ENCODE data around the gene STMP1.

STMP1 gene

DNA sequence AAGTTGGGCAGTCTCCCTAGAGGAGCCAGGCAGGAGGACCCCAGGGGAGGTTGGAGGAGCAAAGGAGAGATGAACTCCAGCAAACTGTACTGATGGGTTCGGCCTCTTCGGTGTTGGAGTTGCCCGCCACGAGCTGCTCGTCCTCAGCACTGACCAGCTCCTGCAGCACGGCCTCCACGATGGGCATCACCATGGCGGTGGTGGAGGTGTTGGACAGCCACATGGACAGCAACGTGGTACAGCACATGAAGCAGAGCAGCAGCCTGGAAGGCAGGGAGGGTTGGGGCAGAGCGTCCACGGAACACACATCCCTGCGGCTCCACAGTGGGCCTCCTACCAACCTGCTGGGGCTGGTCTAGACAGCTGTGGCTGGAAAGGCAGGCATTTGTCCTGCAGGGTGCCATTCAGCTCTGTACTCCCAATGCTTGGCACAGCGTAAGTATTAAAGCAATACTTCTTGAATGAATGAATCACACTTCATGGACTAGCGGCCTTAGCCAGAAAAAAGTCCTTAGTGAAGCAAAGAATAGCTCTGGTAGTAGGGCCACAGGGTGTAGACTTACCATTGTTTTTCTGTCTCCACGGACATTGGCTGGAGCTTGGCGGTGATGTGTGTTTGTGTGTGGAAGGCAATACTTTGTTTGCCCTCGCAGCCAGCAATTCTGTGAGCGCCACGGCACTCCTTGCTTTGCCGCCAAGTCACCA, 43.9 kb downstream of the STMP1 start:
- no peaks in the 10 kb centered on the region for H3K9me3 Mint-ChIP-seq
- ATAC-seq: peak; percentile 30

GRCh38 chr7:135706858-135707569, 44.7 kb downstream of the STMP1 start:
- Mint-ChIP-seq H3K4me3 (no peak overlapping the region), H3K27ac (no peak overlapping the region), H3K36me3 (no peaks in the 10 kb centered on the region), H3K4me1 (no peaks in the 10 kb centered on the region), H3K9me3 (no peaks in the 10 kb centered on the region)
- no peak for DNase-seq (ENCODE audit: low spot score in 2 of 2)
- ATAC-seq: no peak

More for the DNA sequence above, 43.9 kb downstream of the STMP1 start:
- Mint-ChIP-seq H3K4me1 (no peaks in the 10 kb centered on the region), H3K27ac (no peak overlapping the region), H3K36me3 (no peaks in the 10 kb centered on the region), H3K4me3 (no peak overlapping the region)
- DNase-seq (ENCODE audit: low spot score in 2 of 2): no peak

GRCh38 chr7:135707570-135707966, 45.3 kb downstream of the STMP1 start:
- DNase-seq (ENCODE audit: low spot score in 2 of 2) (no peak), ATAC-seq (no peak)
- H3K9me3 Mint-ChIP-seq: no peaks in the 10 kb centered on the region
- no peak overlapping the region for H3K27ac Mint-ChIP-seq
- H3K36me3 Mint-ChIP-seq: no peaks in the 10 kb centered on the region
- no peak overlapping the region for H3K4me3 Mint-ChIP-seq
- H3K4me1 Mint-ChIP-seq: no peaks in the 10 kb centered on the region

- no peak for DNase-seq (ENCODE audit: low spot score in 2 of 2)
- Mint-ChIP-seq H3K36me3 (no peaks in the 10 kb centered on the region), H3K9me3 (no peaks in the 10 kb centered on the region), H3K27ac (no peak overlapping the region), H3K4me1 (no peaks in the 10 kb centered on the region), H3K4me3 (no peak overlapping the region)
- no peak for ATAC-seq
Measured at GRCh38 chr7:135708041-135708440, 45.7 kb downstream of the STMP1 start.

DNA sequence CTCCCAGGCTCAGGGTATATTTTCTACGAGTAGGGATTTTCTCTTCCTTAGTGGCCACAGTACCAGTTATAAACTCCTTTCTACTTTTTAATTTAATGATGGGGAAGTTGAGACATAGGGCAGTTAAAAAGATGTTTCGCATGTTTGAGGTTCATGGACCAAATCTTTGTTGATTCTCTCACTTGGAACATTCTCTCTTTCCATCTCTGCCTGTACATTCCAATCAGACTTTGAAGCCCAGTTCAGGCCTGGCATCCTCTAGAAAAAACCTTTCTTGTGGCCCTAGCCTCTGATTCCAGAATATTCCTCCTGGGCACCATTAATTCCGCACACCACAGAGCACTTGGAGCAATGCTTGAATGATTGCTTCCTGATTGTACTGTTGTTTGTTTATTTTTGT, 47.2 kb downstream of the STMP1 start:
- no peak overlapping the region for H3K4me3 Mint-ChIP-seq
- ATAC-seq (no peak), DNase-seq (ENCODE audit: low spot score in 2 of 2) (no peak)
- H3K9me3 Mint-ChIP-seq: no peaks in the 10 kb centered on the region
- no peaks in the 10 kb centered on the region for H3K4me1 Mint-ChIP-seq
- H3K27ac Mint-ChIP-seq: no peak overlapping the region
- H3K36me3 Mint-ChIP-seq: no peaks in the 10 kb centered on the region

DNA sequence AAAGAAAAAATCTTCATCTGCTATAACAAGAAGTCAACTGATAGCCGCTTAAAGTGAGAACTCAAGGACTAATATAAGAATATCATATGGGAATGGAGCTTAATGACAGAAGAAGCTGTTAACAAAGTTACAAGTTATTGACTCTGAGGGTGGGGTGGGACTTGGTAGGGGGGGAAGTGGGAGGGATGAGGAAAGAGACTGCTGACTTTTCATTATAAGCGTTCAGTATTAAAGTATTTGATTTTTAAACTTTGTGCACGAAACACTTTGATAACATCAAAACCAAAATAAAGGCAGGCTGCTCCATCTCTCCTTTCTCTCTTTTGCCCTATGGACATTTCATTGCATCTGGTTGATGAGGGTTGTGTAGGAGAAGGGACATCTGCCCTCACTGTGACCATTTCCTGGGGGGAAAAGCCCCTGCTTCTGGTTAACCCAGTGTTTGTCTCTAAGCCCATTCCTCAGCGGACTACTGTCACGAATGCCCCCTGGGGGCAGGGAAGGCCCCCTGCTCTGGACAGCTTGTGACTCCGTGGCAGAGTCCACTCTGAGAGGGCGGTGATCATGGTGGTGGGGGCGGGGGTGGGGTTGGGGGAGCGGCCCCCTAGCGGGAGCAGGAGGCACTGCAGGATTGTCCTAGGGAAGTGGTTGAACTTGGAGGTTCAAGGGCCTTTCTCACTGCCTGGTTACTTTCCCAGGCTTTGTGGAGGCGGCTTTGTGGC, 48.3 kb downstream of the STMP1 start:
- ATAC-seq (no peak), DNase-seq (ENCODE audit: low spot score in 2 of 2) (peak in 1 of 2 donors; percentile 53)
- Mint-ChIP-seq H3K4me1 (no peaks in the 10 kb centered on the region), H3K4me3 (no peak overlapping the region), H3K36me3 (no peaks in the 10 kb centered on the region), H3K27ac (no peak overlapping the region), H3K9me3 (no peaks in the 10 kb centered on the region)

GRCh38 chr7:135711139-135711469, 48.8 kb downstream of the STMP1 start:
- DNase-seq (ENCODE audit: low spot score in 2 of 2) (no peak), ATAC-seq (no peak)
- Mint-ChIP-seq H3K4me1 (no peaks in the 10 kb centered on the region), H3K36me3 (no peaks in the 10 kb centered on the region), H3K4me3 (no peak overlapping the region), H3K27ac (no peak overlapping the region), H3K9me3 (no peaks in the 10 kb centered on the region)

- ATAC-seq: no peak
- H3K36me3 Mint-ChIP-seq: no peaks in the 10 kb centered on the region
- no peak overlapping the region for H3K27ac Mint-ChIP-seq
- H3K4me1 Mint-ChIP-seq: no peaks in the 10 kb centered on the region
- H3K4me3 Mint-ChIP-seq: no peak overlapping the region
- no peak for DNase-seq (ENCODE audit: low spot score in 2 of 2)
- H3K9me3 Mint-ChIP-seq: no peaks in the 10 kb centered on the region
Measured at GRCh38 chr7:135712182-135712782, 50.0 kb downstream of the STMP1 start.

DNA sequence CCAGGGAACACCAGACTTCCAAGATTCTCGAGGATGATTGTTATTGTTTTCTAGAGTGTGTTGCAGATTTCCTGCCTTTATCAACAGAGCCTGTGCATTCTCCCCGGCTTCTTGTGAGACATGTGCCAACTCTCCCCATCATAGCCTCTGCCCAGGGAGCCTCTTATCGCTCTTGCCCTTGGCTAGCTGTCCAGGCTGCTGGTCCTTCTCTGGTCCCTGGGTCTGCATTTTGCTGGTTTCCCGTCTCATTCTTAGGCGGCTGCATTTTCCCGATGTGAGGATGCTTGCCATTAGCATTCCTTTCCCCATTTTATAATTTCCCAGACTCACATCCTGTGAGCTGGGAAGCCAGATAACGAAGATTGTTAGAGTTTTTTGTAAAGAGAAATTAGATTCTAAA, 50.5 kb downstream of the STMP1 start:
- H3K27ac Mint-ChIP-seq: no peak overlapping the region
- no peaks in the 10 kb centered on the region for H3K9me3 Mint-ChIP-seq
- no peaks in the 10 kb centered on the region for H3K4me1 Mint-ChIP-seq
- DNase-seq (ENCODE audit: low spot score in 2 of 2): no peak
- H3K36me3 Mint-ChIP-seq: no peaks in the 10 kb centered on the region
- no peak overlapping the region for H3K4me3 Mint-ChIP-seq
- no peak for ATAC-seq

DNA sequence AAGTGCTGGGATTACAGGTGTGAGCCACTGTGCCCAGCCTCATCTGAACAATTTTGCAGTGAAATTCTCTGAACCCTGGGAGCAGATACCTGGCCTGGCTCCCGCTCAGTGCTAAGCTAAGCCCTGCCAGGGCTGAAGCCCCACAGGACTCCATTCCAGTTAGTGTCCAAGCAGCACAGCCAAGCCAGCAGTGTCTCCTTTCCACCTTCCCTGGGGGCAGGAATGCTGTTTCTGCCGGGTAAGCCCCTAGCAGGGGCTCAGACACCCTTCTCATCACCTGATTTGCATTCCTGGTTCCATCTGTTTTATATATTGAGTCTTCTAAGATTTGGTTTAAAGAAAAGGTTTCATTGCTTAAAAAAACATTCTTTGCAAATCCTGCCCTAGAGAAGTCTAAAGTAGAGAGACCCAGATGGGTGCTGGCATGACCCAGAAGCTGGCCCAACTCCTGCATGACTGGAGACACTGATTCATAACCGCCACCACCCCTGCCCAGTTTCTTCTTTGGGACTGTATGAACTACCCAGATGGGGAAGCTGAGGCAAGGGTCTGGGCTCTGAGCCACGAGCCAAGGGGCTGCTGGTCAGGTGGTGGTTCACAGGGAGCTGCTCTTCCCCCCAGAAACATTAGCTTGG, 51.6 kb downstream of the STMP1 start:
- no peaks in the 10 kb centered on the region for H3K9me3 Mint-ChIP-seq
- H3K4me3 Mint-ChIP-seq: no peak overlapping the region
- no peak overlapping the region for H3K27ac Mint-ChIP-seq
- no peak for DNase-seq (ENCODE audit: low spot score in 2 of 2)
- peak; percentile 7 for ATAC-seq
- no peaks in the 10 kb centered on the region for H3K36me3 Mint-ChIP-seq
- H3K4me1 Mint-ChIP-seq: no peaks in the 10 kb centered on the region

DNA sequence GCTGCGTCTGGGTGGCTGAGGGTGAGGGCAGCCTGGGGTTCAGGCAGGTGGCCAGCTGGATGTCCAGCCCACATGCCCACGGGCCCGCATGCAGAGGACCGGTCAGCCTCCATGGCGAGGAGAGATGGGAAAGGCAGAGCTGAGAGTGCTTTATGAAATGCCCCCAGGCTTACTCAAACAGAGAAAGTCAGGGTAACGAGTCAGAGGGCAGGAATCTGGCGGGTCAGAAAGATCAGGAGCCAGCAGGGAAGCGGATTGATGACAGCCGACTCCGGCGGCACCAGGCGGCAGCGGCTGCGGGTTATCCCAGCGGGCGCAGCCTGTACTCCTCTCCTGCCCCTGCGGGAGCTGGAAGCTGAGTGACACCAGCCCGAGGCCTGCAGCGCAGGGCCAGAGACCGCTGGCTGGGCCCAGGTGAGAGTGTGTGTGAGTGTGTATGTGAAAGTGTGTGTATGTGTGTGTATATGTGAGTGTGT, 52.3 kb downstream of the STMP1 start:
- no peaks in the 10 kb centered on the region for H3K9me3 Mint-ChIP-seq

GRCh38 chr7:135715055-135715522, 52.8 kb downstream of the STMP1 start:
- ATAC-seq (no peak), DNase-seq (ENCODE audit: low spot score in 2 of 2) (no peak)
- H3K27ac Mint-ChIP-seq: no peak overlapping the region
- H3K4me3 Mint-ChIP-seq: no peak overlapping the region
- no peaks in the 10 kb centered on the region for H3K36me3 Mint-ChIP-seq
- no peaks in the 10 kb centered on the region for H3K9me3 Mint-ChIP-seq
- H3K4me1 Mint-ChIP-seq: no peaks in the 10 kb centered on the region

More for the DNA sequence above, 52.3 kb downstream of the STMP1 start:
- Mint-ChIP-seq H3K4me1 (no peaks in the 10 kb centered on the region), H3K4me3 (no peak overlapping the region), H3K27ac (no peak overlapping the region), H3K36me3 (no peaks in the 10 kb centered on the region)
- ATAC-seq (no peak), DNase-seq (ENCODE audit: low spot score in 2 of 2) (no peak)

- H3K4me1 Mint-ChIP-seq: no peaks in the 10 kb centered on the region
- DNase-seq (ENCODE audit: low spot score in 2 of 2): no peak
- H3K9me3 Mint-ChIP-seq: no peaks in the 10 kb centered on the region
Measured at GRCh38 chr7:135715673-135716072, 53.4 kb downstream of the STMP1 start.

GRCh38 chr7:135716677-135717238, 54.4 kb downstream of the STMP1 start:
- Mint-ChIP-seq H3K4me1 (no peaks in the 10 kb centered on the region), H3K27ac (no peak overlapping the region), H3K4me3 (no peak overlapping the region), H3K36me3 (no peaks in the 10 kb centered on the region), H3K9me3 (no peaks in the 10 kb centered on the region)
- ATAC-seq: no peak
- DNase-seq (ENCODE audit: low spot score in 2 of 2): no peak

More at GRCh38 chr7:135715673-135716072, 53.4 kb downstream of the STMP1 start:
- H3K27ac Mint-ChIP-seq: no peak overlapping the region
- no peaks in the 10 kb centered on the region for H3K36me3 Mint-ChIP-seq
- H3K4me3 Mint-ChIP-seq: no peak overlapping the region
- ATAC-seq: no peak

DNA sequence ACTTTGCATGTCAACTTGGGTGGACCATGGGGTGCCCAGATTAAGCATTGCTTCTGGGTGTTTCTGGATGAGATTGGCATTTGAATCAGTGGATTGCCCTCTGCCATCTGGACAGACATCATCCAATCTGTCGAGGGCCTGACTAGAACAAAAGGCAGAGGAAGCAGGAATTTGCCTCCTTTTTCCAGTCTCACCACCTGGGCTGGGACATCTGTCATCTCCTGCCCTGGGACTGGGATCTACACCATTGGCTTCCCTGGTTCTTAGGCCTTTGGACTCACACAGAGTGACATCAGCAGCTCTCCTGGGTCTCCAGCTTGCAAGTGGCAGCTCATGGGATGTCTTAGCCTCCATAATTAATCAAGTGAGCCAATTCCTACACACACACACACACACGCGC, 55.4 kb downstream of the STMP1 start:
- Mint-ChIP-seq H3K4me1 (no peaks in the 10 kb centered on the region), H3K4me3 (no peak overlapping the region), H3K27ac (no peak overlapping the region), H3K9me3 (no peaks in the 10 kb centered on the region), H3K36me3 (no peaks in the 10 kb centered on the region)
- no peak for ATAC-seq
- no peak for DNase-seq (ENCODE audit: low spot score in 2 of 2)

All from stimulated activated effector memory CD8-positive, alpha-beta T cell treated with anti-CD3 and anti-CD28 coated beads, Interleukin-12 subunit alpha, Interleukin-12 subunit beta, amount 100 ng/mL, for 72 hours (primary cell).